WERI-Rb-1 (cell line): ENCODE measurements around the gene ROR1.
"Not testable (repeated sequence)": the region's sequence is repeated elsewhere in the genome, so short reads cannot be mapped to it uniquely, and the experiment has no call there.

ENCODE experiments used
- DNase-seq: peaks from one replicate; pipeline ENCODE4 v3.0.0-alpha.2; 2020
- H3K27ac ChIP-seq: fragments of 250-450 bp; sonication (Bioruptor Pico); 2 replicates; pipeline ENCODE4 v1.5.1; 2020; ENCODE audit warnings: mild to moderate bottlenecking, moderate library complexity
- H3K27me3 ChIP-seq: fragments of 250-450 bp; sonication (Bioruptor Pico); 2 replicates; pipeline ENCODE4 v1.5.1; 2021; ENCODE audit warnings: mild to moderate bottlenecking, low read depth, moderate library complexity; ENCODE audit not compliant: insufficient read depth, severe bottlenecking
- H3K36me3 ChIP-seq: fragments of 250-450 bp; sonication (Bioruptor Pico); 2 replicates; pipeline ENCODE4 v1.5.1; 2020; ENCODE audit warnings: mild to moderate bottlenecking, moderate library complexity
- H3K4me3 ChIP-seq: 2 replicates; pipeline ENCODE4 v1.5.1; 2011; ENCODE audit warnings: low read depth, mild to moderate bottlenecking, control low read depth, low read length
- H3K9me3 ChIP-seq: fragments of 250-450 bp; sonication (Bioruptor Pico); 2 replicates; pipeline ENCODE4 v1.5.1; 2021; ENCODE audit warnings: mild to moderate bottlenecking, moderate library complexity; ENCODE audit not compliant: severe bottlenecking
- CTCF ChIP-seq: IDR thresholded peaks from 2 replicates; pipeline ENCODE4 v1.5.1; 2011; ENCODE audit warnings: low read depth, mild to moderate bottlenecking, control low read depth, inconsistent platforms, low read length

ROR1 gene

GRCh38 chr1:63807046-63807445, 33.2 kb downstream of the ROR1 start:
- TF ChIP-seq CTCF, result no peak
- Histone ChIP-seq H3K36me3 (no peaks in the 10 kb centered on the region), H3K27ac (peak overlapping the region; percentile 72), H3K27me3 (no peaks in the 10 kb centered on the region), H3K9me3 (no peaks in the 10 kb centered on the region), H3K4me3 (no peak overlapping the region)
- DNase-seq, result peak; percentile 84

- Histone ChIP-seq H3K9me3 (no peaks in the 10 kb centered on the region), H3K27me3 (no peaks in the 10 kb centered on the region), H3K4me3 (no peak overlapping the region), H3K27ac (no peak overlapping the region), H3K36me3 (no peaks in the 10 kb centered on the region)
- DNase-seq, result no peak
- no peak for TF ChIP-seq CTCF
Measured at GRCh38 chr1:63810936-63811469, 37.2 kb downstream of the ROR1 start.

- no peak overlapping the region for H3K27ac ChIP-seq
- H3K36me3 ChIP-seq, result no peaks in the 10 kb centered on the region
- no peak for DNase-seq
- H3K4me3 ChIP-seq, result no peak overlapping the region
- no peaks in the 10 kb centered on the region for H3K27me3 ChIP-seq
- TF ChIP-seq CTCF, result no peak
- H3K9me3 ChIP-seq, result no peaks in the 10 kb centered on the region
Measured at GRCh38 chr1:63812071-63812700, 38.4 kb downstream of the ROR1 start.

DNA sequence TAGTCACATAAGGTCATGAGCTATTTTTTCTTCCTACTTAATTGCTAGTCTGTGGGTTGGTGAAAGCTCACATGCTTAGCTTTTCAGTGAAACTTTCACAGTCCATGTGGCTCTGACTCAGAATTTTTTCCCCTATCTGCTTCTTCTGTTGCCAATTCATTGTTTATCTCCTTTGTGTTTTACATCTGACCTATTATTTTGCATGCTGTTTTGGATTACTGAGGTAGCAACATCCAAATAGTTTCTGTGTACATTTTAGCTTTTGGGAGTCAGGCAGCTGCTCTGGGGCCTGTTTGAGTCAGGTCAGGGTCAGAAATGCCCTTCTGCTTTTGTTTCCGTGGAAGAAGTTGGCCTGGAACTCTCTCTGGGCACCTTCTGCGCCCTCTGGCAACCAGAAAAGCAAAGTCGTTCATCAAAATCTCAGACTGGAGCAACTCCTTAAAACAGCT, 40.0 kb downstream of the ROR1 start:
- Histone ChIP-seq H3K27me3 (no peaks in the 10 kb centered on the region), H3K36me3 (no peaks in the 10 kb centered on the region), H3K27ac (no peak overlapping the region), H3K9me3 (no peaks in the 10 kb centered on the region), H3K4me3 (no peak overlapping the region)
- DNase-seq, result no peak
- TF ChIP-seq CTCF, result no peak

- H3K36me3 ChIP-seq, DNase-seq, H3K27ac ChIP-seq, H3K4me3 ChIP-seq, H3K9me3 ChIP-seq, H3K27me3 ChIP-seq: not testable (repeated sequence)
Measured at GRCh38 chr1:63816217-63816815, 42.5 kb downstream of the ROR1 start.

GRCh38 chr1:63817152-63817667, 43.4 kb downstream of the ROR1 start:
- no peaks in the 10 kb centered on the region for H3K9me3 ChIP-seq
- no peak for DNase-seq
- H3K4me3 ChIP-seq, result no peak overlapping the region
- H3K27me3 ChIP-seq, result no peaks in the 10 kb centered on the region
- H3K36me3 ChIP-seq, result no peaks in the 10 kb centered on the region
- TF ChIP-seq CTCF, result no peak
- no peak overlapping the region for H3K27ac ChIP-seq
